Kidney epithelial cell (primary cell): ENCODE data around the gene UBE3C. TPM values are rescaled to one million over a fixed set of nuclear protein-coding genes. Genes with fewer than 3 reads are reported as not detected.

ENCODE experiments used
- DNase-seq: peaks from one replicate; pipeline ENCODE4 v3.0.0-alpha.2; 2010; ENCODE audit warnings: low read depth
- H3K27me3 ChIP-seq: 2 replicates; pipeline ENCODE4 v1.6.0; 2011; ENCODE audit warnings: low read length; ENCODE audit not compliant: control insufficient read depth, insufficient read depth
- H3K36me3 ChIP-seq: 2 replicates; pipeline ENCODE4 v1.5.1; 2011; ENCODE audit warnings: low read length; ENCODE audit not compliant: control insufficient read depth, insufficient read depth
- H3K4me3 ChIP-seq: 2 replicates; pipeline ENCODE4 v1.5.1; 2011; ENCODE audit warnings: low read depth, mild to moderate bottlenecking, control low read depth, low read length
- CTCF ChIP-seq: IDR thresholded peaks from 2 replicates; pipeline ENCODE4 v1.5.1; 2011; ENCODE audit warnings: mild to moderate bottlenecking, moderate library complexity, low read length, control low read depth, inconsistent platforms; ENCODE audit not compliant: insufficient read depth, poor library complexity, severe bottlenecking
- total RNA-seq: library from RNA; depleted of rRNA; stranded (reverse); fragments of >200 nt; gene quantifications from 2 replicates; pipeline ENCODE4 v1.2.3, GENCODE V29; 2015

UBE3C gene
- total RNA-seq, 1 donor from 2014 or later, result 76.9 TPM

- H3K36me3 ChIP-seq, result no peaks in the 10 kb centered on the region
- TF ChIP-seq CTCF, result no peak
Observed at GRCh38 chr7:157235357-157236333, 96.9 kb downstream of the UBE3C start.

GRCh38 chr7:157238087-157238486 is 99.4 kb downstream of the UBE3C start:
- peak; percentile 20 for TF ChIP-seq CTCF
- Histone ChIP-seq H3K36me3 (no peaks in the 10 kb centered on the region), H3K4me3 (no peak overlapping the region), H3K27me3 (no peaks in the 10 kb centered on the region)
- DNase-seq, result no peak

More at GRCh38 chr7:157235357-157236333, 96.9 kb downstream of the UBE3C start:
- Histone ChIP-seq H3K4me3 (no peak overlapping the region), H3K27me3 (no peaks in the 10 kb centered on the region)
- DNase-seq, result no peak

GRCh38 chr7:157239571-157240270 is 101.0 kb downstream of the UBE3C start:
- no peak for TF ChIP-seq CTCF
- H3K27me3 ChIP-seq, result no peaks in the 10 kb centered on the region
- no peaks in the 10 kb centered on the region for H3K36me3 ChIP-seq
- DNase-seq, result no peak
- no peak overlapping the region for H3K4me3 ChIP-seq

- no peak for DNase-seq
- Histone ChIP-seq H3K36me3 (no peaks in the 10 kb centered on the region), H3K27me3 (no peaks in the 10 kb centered on the region), H3K4me3 (no peak overlapping the region)
- TF ChIP-seq CTCF, result no peak
Observed at GRCh38 chr7:157241631-157242030, 102.9 kb downstream of the UBE3C start.

GRCh38 chr7:157244516-157245294 is 106.0 kb downstream of the UBE3C start:
- no peaks in the 10 kb centered on the region for H3K27me3 ChIP-seq
- DNase-seq, result no peak
- no peak overlapping the region for H3K4me3 ChIP-seq
- H3K36me3 ChIP-seq, result peaks cover 3% of the 10 kb centered on the region
- TF ChIP-seq CTCF, result no peak
